Lung (tissue), 12 donors: ENCODE results near the gene KBTBD12. TPM values are rescaled to one million over a fixed set of nuclear protein-coding genes. Genes with fewer than 3 reads are reported as not detected.
"Not testable (repeated sequence)": the region's sequence is repeated elsewhere in the genome, so short reads cannot be mapped to it uniquely, and the experiment has no call there.

Experiments
- ATAC-seq: fragments of 200-7000 bp; cut with Tn5 transposase; one replicate; pipeline ENCODE4 v1.9.1; 2020; ENCODE audit warnings: moderate number of reproducible peaks; ENCODE audit not compliant: insufficient read depth, low FRiP score
- DNase-seq, 3 donors: peaks; one replicate each; pipeline ENCODE4 v3.0.0-alpha.2; 2013 to 2017
- H3K27ac ChIP-seq, 2 donors: one replicate each; pipeline ENCODE4 v1.5.1; 2013; ENCODE audit warnings: mild to moderate bottlenecking in 2 of 2, moderate library complexity in 2 of 2, control low read depth in 1 of 2, inconsistent platforms in 1 of 2, low read depth in 1 of 2, low read length in 1 of 2
- H3K27me3 ChIP-seq, 3 donors: one replicate each; pipeline ENCODE4 v1.5.1; 2013; ENCODE audit warnings: low read length in 2 of 3; ENCODE audit not compliant: control insufficient read depth in 3 of 3, insufficient read depth in 3 of 3
- H3K36me3 ChIP-seq, 4 donors: one replicate each; pipeline ENCODE4 v1.5.1; 2013; ENCODE audit warnings: low read length in 4 of 4, mild to moderate bottlenecking in 1 of 4, moderate library complexity in 1 of 4; ENCODE audit not compliant: control insufficient read depth in 4 of 4, insufficient read depth in 4 of 4
- H3K4me1 ChIP-seq, 5 donors: one replicate each; pipeline ENCODE4 v1.5.1; 2013; ENCODE audit warnings: low read length in 5 of 5, mild to moderate bottlenecking in 2 of 5, moderate library complexity in 1 of 5; ENCODE audit not compliant: control insufficient read depth in 5 of 5, insufficient read depth in 5 of 5
- H3K4me3 ChIP-seq: one replicate; pipeline ENCODE4 v1.5.1; 2013; ENCODE audit warnings: mild to moderate bottlenecking, control low read depth, moderate library complexity
- H3K9ac ChIP-seq, 2 donors: one replicate each; pipeline ENCODE4 v1.5.1; 2013; ENCODE audit warnings: low read length in 2 of 2, control low read depth in 1 of 2; ENCODE audit not compliant: insufficient read depth in 1 of 2
- H3K9me3 ChIP-seq, 4 donors: one replicate each; pipeline ENCODE4 v1.5.1; 2013; ENCODE audit warnings: low read length in 3 of 4, mild to moderate bottlenecking in 1 of 4, moderate library complexity in 1 of 4; ENCODE audit not compliant: control insufficient read depth in 4 of 4, insufficient read depth in 3 of 4
- WGBS, 2 donors: extraction: QIAGEN DNeasy Blood & Tissue Kit; methylation state at CpG; one replicate each; pipeline ENCODE4 v1.1.7; 2013; 5-methylcytosine and 5-hydroxymethylcytosine counted together
- polyA plus RNA-seq, 2 donors: library from polyadenylated mRNA; stranded (reverse); fragments of 200-250 nt; gene quantifications; one replicate each; pipeline ENCODE4 v1.2.1, GENCODE V29; 2013
- total RNA-seq, 2 donors: library from RNA; depleted of rRNA in 1 of 2; stranded (reverse); fragments of >200 nt in 1 of 2; gene quantifications; one replicate each; pipeline ENCODE4 v1.2.1, GENCODE V29; 2014 to 2021
- TF ChIP-seq, protein P1 (sequence below): IDR thresholded peaks from 2 replicates; pipeline ENCODE4 v1.5.1; 2012; ENCODE audit warnings: mild to moderate bottlenecking; ENCODE audit errors: control extremely low read depth, extremely low read depth
- donor health status: control.
- donor health status: control.
- donor health status: Bipolar disorder and iron deficiency.
- donor health status: healthy.
- donor health status: DM: yes; HTN: yes; CAD: no.

Gene KBTBD12
- total and polyA plus RNA-seq, 4 donors = 0.29 to 3.1 (median 0.62) TPM

DNA sequence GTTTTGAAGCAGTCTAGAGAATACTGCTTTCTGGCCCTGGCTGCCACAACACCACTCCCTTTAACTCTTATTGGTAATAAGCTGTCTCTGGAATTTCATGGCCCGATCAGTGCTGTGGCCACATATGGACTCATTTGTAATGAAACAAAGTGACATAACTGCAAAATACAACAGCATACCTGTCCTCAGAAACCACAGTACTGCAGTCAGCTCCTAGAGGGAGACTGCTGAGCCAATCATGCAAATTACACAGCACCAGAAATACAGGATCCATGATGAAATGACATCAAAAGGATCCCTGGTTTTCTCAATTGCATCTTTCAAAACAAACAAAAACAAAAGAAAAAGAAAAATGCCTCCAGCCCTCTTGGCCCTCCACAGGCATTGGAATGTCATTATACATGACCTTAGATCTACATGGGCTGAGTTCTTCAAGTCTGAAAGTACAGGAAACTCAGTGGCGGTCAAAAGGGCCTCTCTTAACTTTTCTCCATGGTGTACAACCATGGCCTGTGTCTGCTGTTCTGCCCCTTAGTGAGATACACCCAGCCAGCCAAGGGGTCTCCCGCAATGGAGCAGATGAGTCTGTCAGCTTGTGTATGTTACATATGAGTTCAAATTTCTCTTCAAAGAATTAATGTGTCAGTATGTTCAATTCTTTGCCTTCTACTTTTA, 24.9 kb upstream of the KBTBD12 start:
- Histone ChIP-seq H3K9ac (no peak overlapping the region), H3K36me3 (no peaks in the 10 kb centered on the region), H3K27ac (no peak overlapping the region), H3K9me3 (peaks cover 0 to 9% (median 0%) of the 10 kb centered on the region in 4 donors), H3K4me3 (no peak overlapping the region), H3K27me3 (no peaks in the 10 kb centered on the region), H3K4me1 (peaks cover 0 to 1% (median 0%) of the 10 kb centered on the region in 5 donors)
- DNase-seq (no peak), ATAC-seq (no peak)
- TF ChIP-seq, protein P1, sequence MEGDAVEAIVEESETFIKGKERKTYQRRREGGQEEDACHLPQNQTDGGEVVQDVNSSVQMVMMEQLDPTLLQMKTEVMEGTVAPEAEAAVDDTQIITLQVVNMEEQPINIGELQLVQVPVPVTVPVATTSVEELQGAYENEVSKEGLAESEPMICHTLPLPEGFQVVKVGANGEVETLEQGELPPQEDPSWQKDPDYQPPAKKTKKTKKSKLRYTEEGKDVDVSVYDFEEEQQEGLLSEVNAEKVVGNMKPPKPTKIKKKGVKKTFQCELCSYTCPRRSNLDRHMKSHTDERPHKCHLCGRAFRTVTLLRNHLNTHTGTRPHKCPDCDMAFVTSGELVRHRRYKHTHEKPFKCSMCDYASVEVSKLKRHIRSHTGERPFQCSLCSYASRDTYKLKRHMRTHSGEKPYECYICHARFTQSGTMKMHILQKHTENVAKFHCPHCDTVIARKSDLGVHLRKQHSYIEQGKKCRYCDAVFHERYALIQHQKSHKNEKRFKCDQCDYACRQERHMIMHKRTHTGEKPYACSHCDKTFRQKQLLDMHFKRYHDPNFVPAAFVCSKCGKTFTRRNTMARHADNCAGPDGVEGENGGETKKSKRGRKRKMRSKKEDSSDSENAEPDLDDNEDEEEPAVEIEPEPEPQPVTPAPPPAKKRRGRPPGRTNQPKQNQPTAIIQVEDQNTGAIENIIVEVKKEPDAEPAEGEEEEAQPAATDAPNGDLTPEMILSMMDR = no peak
- WGBS, 2 donors = 93 to 96% methylated on average over 3 of the region's 3 CpGs

DNA sequence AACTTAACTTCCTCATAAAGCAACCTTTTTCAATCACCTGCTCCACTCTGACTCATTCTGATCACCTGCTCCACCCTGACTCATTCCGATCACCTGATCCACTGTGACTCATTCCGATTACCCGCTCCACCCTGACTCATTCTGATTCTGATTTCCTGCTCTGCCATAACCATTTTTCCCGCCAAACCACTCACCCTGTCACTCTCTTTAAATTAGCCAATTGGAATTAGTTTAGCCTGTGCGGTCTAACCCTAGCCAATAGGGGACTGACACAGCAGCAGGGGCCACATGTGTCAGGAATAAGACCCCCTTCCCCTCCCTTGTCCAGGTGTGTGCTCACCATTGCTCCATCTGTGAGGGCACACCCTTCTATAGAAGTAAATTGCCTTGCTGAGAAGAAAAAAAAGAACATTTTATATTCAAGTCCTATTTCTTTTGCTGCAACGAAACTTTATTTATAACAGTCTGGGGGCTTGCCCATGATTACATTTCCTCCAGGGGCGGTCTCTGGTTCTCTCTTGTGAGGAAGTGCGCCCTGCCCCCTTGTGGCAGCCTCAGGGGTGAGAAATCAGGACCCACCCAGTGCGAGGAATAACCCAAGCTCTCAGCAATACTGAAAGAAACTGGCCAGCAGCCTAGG, 24.3 kb upstream of the KBTBD12 start:
- DNase-seq, H3K27me3 ChIP-seq, H3K9me3 ChIP-seq, H3K9ac ChIP-seq, H3K4me1 ChIP-seq, ATAC-seq, H3K27ac ChIP-seq, H3K4me3 ChIP-seq, H3K36me3 ChIP-seq: not testable (repeated sequence)
- WGBS, 2 donors = 92 to 93% methylated on average over 9 of the region's 9 CpGs

DNA sequence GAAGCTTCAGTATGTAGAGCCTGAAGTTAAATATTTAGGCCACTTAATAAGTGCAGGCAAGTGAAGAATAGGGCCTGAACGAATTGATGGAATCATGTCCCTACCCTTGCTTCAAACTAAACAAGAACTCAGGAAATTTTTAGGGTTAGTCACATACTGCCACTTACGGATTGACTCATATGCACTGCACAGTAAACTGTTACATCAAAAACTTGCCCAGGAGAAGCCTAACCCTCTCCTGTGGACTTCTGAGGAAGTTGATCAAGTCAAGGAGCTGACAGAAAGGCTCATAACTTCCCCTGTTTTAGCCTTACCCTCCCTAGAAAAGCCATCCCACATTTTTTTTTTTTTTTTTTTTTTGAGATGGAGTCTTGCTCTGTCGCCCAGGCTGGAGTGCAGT, 20.6 kb upstream of the KBTBD12 start:
- DNase-seq = no peak
- no peak overlapping the region for H3K4me3 ChIP-seq
- no peaks in the 10 kb centered on the region for H3K4me1 ChIP-seq
- no peaks in the 10 kb centered on the region for H3K36me3 ChIP-seq
- H3K9me3 ChIP-seq = peaks cover 0 to 9% (median 0%) of the 10 kb centered on the region in 4 donors
- no peak overlapping the region for H3K27ac ChIP-seq
- TF ChIP-seq, protein P1 = no peak
- no peaks in the 10 kb centered on the region for H3K27me3 ChIP-seq
- no peak overlapping the region for H3K9ac ChIP-seq
- WGBS, 2 donors = 79 to 89% methylated on average over 2 to 3 of the region's 3 CpGs
- ATAC-seq = no peak

DNA sequence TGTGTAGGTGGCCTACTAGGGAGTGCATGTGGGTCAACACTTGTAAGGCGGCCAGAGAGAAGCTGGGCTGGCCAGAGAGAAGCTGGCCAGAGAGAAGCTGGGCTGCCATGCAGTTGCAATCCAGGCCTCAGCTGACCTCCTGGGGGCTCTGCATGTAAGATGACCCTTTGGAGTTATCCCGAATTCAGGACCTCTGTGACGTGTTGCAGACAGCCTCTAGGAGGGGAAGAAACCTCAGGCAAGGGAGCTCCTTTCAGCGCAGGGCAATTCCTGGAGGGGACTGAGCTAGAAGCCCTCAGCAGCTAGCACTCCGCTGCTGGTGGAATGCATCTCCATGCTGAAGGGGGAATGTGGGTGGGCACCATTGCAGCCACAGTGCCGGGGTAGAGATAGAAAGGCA, 15.8 kb upstream of the KBTBD12 start:
- no peak overlapping the region for H3K27ac ChIP-seq
- no peak overlapping the region for H3K9ac ChIP-seq
- no peak for ATAC-seq
- no peaks in the 10 kb centered on the region for H3K4me1 ChIP-seq
- no peaks in the 10 kb centered on the region for H3K36me3 ChIP-seq
- H3K27me3 ChIP-seq = no peaks in the 10 kb centered on the region
- H3K4me3 ChIP-seq = no peak overlapping the region
- 92 to 95% methylated on average over 6 of the region's 6 CpGs for WGBS, 2 donors
- H3K9me3 ChIP-seq = no peaks in the 10 kb centered on the region
- no peak for DNase-seq
- TF ChIP-seq, protein P1 = no peak
